ENCODE results near the gene VSIG10L.

The VSIG10L gene

DNA sequence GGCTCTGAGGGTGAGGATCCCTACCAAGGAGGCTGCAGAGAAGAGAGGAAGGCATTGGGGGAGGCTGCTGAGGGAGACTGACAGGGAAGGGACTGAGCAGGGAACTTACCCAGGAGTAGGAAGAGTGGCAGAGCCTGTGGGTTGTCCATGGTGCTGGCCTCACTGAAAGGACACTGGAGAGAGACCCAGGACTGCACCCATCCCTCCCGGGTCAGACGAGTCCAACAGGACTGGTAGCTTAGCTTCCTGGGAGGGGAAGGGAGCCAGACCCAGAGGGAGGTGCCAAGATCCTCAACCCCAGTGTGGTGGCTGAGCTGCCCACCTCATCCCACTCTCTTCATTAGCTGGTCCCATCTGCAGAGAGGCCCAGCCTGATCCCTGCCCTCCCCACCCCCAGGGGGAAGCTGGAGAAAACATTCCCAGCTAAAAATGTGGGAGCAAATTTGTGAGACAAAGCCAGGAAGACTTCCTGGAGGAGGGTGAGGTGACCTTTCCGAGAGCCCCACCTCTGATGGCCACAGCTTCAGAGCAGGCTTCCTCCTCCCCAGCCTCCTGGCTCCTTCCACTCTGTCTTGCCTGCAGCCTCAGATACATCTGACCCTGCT, at the start of gene VSIG10L:
Gene VSIG10L, minus strand, starts transcription at position 164 of the 605 bp plus-strand sequence. Its CDS starts 15 bp downstream, at position 149.
- DNase-seq = no peak

DNA sequence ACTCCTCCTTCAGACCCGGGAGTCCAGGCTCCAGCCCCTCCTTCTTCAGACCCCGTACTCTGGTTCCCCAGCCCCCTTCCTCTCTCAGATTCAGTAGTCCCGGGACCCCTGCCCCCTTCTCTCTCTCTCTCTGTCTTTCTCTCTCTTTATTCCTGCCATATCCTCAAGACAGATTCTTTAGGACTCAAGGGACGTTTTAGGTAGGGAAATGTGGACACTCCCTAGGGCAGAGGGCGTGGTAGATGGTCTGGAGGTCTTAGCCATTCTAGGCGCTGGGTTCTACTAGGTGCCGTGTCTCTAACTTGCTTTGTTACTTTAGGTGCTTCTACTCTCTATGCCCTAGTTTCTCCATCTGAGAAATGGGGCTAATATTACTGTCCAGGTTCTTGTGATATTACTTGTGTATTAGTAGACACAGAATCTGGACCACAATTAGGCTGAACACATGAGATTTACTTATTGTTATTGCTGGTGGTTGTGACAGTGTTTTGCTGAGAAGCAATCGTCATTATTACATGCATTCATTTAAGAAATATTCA, 49.2 kb upstream of the VSIG10L start:
- no peak for DNase-seq

DNA sequence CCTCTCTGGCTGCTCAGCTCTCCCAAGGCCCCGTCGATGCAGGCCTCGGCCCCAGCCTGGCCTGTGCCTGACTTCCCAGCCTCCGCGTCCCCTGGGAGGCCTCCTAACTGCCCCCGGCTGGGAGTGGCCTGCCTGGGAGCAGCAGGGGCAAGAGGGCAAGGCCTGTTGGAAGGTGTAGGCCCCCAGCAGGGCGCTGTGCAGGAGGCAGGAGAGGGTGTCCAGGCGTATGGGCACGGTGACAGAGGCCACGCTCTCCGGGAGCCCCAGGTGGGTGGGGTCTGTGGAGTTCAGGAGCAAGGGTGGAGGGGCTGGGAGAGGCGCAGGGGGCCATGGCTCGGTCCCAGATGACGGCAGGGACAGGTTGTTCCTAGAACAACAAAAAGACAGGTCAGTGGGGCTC, 47.2 kb upstream of the VSIG10L start:
- DNase-seq = no peak

DNA sequence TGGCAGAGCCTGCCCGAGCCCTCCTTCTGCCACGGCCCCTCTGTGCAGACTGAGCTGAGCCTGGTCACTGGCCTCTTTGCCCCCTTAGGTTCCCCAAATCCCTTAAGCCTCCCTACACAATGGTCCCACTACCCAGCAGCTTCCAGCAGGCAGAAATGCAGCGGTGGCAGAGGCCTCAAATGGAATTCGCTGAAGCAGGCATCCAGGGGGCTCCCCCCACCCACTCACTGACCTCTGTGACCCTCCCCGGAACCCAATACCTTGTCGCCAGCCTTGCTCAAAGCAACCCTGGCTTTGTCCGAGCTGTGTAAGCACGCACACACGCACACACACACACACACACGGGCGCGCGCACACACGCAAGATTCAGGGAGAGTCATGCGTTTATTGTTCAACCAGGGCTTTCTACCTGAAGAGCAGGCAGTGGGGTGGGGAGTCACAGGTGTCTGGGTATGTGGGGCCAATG, 46.0 kb upstream of the VSIG10L start, which contains the start of gene LIM2:
Gene LIM2, minus strand, starts transcription at position 51 of the 466 bp plus-strand sequence. CDS start 531 bp downstream, outside the sequence.
- DNase-seq = no peak

DNA sequence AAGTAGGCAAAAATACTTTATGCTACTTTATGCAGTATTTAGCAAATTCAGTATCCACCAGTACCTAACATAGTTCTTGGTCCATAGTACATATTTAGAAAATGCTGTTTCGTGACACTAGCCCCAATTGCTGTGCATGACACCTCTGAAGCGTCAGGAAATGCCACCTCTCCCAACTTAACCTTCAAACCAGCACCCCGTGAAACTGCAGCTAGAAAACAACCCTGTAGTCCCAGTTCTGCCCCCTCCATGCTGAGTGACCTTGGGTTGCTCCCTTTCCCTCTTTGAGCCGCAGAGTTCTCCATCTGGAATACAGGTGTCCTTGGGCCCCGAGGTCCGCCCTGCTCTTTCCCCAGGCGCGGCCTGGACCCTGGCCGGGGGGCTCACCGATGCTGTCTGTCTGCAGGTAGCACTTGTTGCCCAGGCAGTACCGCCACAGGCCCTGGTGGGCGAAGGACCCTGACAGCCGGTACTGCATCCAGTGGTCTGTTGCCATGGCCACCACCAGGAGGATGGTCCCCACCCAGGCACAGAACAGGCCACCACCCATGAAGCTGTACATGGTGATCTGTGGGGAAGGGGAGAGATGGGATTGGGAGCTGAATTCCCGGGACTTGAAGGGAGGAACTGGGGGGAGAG, 45.1 kb upstream of the VSIG10L start:
- DNase-seq = no peak

DNA sequence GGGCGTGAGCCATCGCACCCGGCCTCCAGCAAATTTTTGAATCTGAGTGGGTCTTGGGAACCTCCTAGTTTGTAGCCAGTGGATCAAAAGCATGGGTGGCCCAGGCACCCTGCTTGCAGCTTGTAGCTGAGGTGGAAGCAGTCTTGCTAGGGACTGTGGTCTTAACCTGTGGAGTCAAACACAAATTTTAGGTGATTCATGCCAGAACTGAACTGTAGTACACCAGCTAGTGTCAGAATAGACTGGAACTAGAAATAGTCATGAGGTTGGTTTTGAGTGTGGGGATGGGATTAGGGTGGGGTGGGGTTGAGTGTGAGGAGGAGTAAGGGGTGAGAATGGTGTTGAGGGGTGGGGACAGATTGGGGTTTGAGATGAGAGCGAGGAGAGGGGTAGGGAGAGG, 40.1 kb upstream of the VSIG10L start:
- no peak for DNase-seq

DNA sequence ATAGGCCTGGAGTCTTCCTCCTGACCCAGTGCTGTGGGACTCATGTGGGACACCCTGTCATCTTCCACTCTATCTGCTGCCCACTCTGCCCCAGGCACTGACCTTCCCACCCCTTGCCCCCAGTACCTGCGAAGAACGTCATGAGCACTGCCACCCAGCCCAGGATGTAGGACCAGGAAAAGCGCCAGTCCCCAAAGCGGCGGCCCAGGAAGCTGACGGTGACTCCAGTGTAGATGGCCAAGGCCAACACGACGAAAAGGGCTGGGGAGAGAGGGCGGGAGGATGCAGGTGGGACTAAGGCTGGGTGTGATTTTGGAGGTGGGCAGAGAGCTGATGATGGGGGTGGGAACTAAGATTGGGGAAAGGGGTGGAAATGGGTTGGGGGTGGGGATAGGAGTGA, 38.4 kb upstream of the VSIG10L start:
- DNase-seq = no peak

DNA sequence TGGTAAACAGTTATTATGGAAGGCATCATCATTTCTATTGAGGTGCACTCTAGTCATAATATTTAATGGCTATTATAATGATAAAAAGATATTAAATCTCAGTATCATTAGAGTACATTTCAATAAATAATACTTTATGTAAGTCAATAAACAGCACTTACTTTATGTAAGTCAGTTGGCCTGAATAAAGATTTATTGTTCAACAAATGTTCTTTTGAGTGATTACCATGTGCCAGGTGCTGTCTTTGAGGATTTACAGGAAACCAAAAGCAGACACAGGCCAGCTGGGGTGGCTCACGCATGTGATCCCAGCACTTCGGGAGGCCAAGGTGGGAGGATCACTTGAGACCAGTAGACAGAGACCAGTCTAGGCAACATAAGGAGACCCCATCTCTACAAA, 35.5 kb upstream of the VSIG10L start:
- no peak for DNase-seq

DNA sequence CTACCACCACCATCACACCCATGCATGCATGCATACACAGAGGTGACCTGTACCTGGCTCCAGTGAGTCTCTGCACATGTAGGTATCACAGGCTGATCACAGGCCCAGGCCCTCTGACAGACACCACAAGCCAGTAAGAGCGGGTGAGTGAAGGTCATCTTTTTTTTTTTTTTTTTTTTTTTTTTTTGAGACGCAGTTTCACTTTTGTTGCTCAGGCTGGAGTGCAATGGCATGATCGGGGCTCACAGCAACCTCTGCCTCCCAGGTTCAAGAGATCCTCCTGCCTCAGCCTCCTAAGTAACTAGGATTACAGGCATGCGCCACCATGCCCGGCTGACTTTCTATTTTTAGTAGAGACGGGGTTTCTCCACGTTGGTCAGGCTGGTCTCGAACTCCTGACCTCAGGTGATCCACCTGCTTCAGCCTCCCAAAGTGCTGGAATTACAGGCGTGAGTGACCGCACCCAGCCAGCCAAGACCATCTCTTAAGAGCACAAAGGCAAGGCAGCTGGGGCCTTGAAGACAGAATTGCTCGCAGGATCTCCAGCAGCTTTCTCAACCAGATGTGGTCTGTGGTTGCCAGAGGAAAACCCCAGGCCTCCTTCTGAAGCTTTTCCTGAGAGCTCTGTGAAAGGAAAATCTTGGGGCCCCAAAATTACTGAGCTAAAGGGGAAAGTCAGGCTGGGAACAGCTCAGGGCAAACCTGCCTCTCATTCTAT, 33.7 kb upstream of the VSIG10L start:
- peak; percentile 38 for DNase-seq

DNA sequence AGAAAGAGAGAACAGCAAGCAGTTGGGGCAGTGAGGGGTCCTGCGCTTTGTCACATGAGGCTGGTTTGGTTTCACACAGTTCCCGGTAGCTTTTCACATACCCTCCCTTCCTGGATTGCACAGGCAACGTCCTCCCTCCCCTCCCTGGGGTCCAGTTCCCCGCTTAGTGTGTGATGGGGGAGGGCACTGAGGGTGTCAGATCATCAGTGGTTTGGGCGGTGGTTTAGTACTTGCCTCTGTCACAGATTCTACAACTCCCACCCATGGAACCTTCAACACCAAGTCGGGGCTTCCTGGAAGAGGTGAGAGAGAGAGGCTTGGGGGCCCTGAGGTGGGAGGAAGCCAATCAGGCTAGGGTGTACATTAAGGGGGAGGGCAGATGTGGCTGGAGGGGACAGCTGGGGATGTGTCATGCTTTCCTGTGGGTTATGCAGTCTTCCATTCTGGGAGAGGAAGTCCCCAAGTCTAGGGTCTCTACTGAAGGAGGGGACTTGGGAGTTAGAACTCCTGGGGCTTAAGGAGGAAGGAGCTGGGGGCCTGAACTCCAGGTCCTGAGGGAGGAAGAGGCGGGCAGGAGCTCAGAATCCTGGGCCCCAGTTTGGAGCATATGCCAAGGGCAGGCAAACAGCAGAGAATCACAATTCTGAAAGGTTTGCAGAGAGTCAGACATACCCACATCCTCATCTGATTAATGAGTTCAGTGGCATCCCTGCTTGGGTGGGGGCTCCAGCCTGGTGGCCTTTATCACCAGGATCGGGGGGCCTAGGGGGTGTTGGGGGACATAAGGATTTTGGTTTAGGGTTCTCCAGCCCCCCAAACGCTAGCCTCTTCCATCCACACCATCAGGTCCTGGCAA, 30.9 kb upstream of the VSIG10L start, which contains the start of gene NKG7:
Gene NKG7, minus strand, starts transcription at position 6 of the 856 bp plus-strand sequence. CDS start 119 bp downstream, outside the sequence.
- peak; percentile 82 for DNase-seq

DNA sequence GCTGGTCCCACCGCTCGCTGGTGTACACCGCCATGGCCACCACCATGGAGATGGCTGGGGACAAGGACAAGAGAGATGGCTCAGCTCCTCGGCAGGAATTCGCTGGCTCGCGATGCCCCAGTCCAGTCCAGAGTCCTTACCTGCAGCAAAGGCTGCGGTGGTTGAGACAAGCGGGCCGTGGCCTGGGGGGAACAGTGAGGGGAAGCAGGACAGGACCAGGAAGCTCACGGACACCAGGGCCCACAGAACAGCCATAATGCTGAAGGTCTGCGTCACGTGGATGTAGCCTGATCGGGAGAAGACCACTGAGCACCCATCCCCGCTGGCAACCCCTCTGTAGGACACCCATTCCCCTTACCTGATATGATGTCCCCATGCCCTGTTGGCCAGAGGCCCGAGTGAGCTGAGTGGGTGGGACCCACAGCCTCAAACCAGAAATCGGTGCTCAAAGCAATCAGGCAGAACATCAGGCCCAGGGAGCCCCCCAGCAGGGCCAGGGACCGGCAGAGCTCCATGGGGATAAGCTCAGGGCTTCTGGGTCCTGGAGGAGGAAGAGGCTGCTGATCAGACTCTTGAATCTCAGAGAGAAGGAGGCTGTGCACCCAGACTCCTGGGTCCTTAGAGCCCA, 30.2 kb upstream of the VSIG10L start:
- DNase-seq = no peak

DNA sequence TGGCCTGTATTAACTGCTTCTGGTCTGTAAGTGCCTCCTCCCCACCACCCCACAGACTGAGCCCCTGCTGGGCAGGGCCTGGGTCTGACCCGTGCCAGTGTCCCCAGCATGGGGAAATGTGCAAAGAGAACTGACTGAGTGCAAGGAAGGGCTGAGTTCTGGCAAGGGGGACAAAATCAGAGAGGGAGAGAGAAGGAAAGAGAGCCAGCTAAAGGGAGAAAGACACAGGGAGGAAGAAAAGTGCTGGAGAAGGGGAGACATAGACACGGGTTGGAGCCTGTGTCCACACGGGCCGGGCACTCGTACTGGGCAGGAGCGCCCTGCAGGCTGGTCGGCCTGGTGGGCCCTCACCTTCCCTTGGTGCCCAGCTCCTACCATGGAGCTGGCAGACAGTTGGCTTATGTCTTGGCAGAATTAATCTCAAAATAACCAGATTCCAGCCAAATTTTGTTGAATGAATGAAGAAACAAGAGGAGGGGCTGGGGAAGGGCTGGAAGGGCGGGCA, 29.3 kb upstream of the VSIG10L start:
- no peak for DNase-seq

DNA sequence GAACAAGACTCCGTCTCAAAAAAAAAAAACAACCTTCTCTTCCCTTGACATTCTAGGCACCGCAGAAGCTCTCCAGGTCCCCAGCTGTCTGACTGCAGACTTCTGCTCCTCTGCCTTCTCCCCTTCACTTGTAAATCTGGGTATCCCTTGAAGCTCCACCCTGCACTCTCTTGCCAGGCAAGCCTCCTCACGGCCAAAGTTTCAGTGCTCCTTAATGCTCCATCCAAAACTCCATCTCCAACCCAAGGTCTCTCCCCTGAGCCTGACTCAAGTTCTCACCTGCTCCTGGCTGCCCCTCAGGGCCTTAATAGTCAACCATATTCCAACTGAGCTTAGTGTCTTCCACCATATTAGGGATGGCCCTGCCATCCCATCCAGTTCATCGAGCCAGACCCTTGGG, 28.3 kb upstream of the VSIG10L start:
- DNase-seq = no peak

DNA sequence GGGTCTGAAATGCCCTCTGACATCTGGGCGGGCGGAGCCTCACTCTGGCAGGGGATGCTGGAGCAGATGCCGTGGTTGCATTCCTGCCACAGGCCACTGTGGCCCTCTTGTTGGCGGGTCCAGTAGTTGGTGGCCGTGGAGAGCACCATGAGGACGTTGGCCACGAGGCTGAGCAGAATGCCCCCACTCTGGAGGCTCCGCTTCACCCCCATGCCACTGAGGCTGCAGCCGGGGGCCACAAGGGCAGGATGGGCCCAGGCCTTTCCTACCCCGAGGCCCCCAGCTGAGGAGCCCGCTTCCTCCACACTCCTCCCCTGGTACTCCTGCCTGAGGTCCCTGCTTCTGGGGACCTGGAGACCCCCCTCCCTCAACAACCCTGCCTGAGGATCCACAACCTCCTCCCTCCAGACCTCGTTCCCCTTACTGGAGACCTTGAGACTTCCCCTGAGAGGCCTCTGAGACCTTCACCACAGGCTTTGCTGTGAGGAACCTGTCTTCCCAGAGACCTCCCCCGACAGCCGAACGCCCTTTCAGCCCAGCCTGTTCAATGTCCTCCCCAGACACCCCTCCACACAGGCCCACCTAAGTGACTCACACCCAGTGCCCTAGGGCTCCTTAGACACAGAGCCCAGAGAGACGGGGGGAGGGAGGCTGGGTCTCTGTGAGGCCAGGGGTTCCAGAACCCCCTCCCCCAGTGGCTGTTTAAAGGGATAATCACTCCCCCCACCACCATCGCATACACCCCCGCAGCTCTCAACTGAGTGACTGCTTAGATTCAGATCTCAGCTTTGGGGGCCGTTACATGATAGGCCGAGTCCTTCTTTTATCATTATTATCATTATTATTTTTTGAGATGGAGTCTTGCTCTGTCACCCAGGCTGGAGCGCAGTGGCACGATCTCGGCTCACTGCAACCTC, 26.7 kb upstream of the VSIG10L start, which contains the start of gene CLDND2:
Gene CLDND2, minus strand, starts transcription at position 638 of the 917 bp plus-strand sequence. Its CDS starts 426 bp downstream, at position 212.
- no peak for DNase-seq

DNA sequence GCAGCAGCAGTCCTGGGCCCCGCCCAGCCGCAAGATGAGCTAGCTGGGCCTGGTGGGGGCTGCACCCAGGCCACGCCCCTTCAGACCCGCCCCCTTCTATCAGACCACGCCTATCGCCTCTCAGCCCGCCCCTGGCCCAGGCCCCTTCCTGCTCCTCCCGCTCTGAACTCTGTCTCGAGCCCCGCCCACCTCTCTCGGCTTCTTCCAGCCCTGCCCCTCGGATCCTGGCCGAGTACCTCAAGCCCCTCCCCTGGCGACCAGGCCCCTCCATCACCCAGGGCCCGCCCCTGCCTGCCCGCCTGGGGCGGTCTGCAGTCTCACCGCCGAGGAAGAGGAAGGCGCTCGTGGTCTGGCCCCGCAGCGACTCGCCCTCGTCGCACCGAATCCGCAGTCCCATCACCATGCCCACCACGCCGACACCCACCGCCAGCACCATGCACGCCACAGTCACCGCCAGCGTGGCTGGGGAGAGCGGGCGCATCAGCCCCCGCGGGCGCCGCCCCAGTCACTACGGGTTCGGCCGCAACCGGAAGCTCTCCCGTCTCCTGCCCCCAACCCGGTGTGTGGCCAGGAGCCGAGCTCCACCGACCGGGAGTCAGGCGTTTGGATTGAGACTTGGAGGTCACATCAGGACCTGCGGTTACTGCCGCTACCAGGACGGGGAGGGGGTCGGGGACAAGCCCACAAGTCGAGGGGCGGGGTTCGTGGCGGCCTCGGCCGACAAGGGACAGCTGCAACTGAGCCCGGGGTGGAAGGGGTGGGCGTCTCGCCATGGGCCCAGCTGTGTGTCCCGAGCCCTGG, 25.8 kb upstream of the VSIG10L start:
- DNase-seq = peak; percentile 96

DNA sequence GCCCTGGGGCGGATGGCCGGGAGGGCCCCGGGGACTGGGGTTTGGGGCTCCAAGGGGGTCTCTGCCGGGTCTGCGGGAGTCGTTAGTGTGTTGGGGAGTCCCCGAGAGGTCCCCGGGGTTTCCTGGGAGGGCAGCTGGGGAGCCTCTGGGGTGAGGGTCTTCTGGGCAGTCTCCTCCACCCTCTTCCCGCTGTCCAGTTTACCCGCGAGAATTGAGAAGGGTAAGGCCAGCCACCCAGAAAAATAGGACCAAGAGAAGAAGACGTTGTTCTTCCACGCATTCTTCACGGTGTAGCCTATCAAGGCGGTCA, 25.3 kb upstream of the VSIG10L start:
- no peak for DNase-seq

DNA sequence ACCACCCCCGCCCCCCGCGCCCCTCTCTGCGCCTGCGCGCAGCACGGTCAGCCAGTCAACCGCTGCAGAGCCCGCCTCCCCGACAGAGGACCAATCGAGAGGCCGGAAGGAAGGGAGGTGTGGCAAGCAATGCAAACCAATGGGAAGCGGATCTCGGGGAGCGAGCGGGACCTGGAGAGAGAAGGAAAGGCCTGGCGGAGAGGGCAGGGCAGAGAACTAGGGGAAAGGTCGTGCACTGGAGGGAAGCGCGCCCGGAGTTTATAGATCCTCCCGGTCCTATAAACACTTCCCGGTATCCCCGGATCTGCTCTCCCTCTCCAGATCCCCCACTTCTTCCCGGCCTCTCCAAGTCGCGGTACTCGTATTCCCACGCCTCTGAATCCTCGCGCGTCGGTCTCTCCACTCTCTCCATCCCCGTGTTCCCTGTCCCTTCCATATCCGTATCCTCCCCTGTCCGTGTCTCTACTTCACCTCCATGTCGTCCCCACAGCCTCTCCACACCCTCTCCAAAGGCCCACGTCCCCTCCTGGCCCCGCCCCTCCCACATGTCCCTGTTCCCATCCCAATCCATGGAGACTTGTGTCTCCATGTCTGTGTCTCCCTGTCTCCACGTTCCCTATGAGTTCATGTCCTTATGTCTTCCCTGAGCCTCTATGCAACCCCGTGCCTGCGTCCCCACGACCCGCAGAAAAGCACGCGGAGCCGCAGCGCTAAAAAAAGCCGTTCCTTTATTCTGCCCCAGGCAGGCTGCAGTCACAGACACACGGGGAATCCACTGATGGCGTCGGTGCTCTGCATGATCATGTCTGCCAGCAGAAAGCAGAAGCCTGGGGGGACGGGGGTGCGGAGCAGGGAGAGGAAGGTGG, 24.7 kb upstream of the VSIG10L start:
- peak; percentile 94 for DNase-seq

DNA sequence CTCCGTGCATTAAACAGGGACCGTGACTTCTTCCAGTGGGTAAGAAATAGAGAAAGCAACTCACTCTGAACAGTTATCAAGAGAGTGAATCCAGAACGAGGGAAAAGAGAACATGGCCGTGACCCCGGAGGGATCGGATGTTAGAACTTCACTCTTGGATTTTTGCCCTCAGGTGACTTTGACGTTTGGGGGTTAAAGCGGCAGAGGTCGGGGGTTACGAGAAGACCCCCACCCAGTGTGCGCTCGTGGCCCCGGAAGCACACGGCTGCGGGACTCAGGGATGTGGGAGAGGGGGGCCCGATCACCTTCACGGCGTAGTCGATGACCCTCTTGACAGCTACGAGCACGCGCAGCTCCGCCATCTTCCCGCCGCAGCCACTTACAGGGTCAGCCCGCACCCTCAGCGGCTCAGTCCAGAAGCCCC, 24.0 kb upstream of the VSIG10L start, which contains the start of gene ETFB:
Gene ETFB, minus strand, starts transcription at position 424 of the 424 bp plus-strand sequence. Its CDS starts 62 bp downstream, at position 362.
- DNase-seq = no peak

All from activated naive CD4-positive, alpha-beta T cell treated with Interleukin-2 at 50 U/mL for 16 hours (primary cell).